IMR-90 (cell line): ENCODE measurements around the gene GSKIP.

Source experiments
- BHLHE40 ChIP-seq: fragments of 150-350 bp; IDR thresholded peaks from 2 replicates; pipeline ENCODE4 v1.6.1; 2016; ENCODE audit warnings: mild to moderate bottlenecking, low read depth, low read length
- FOS ChIP-seq: fragments of 150-350 bp; IDR thresholded peaks from 2 replicates; pipeline ENCODE4 v1.6.1; 2016; ENCODE audit warnings: low read depth, low read length
- MAFK ChIP-seq: IDR thresholded peaks from 2 replicates; pipeline ENCODE4 v1.6.1; 2012; ENCODE audit warnings: low read depth, low read length, improper control_type of control experiment
- POLR2A ChIP-seq: IDR thresholded peaks from 2 replicates; pipeline ENCODE4 v1.6.1; 2012; ENCODE audit warnings: mild to moderate bottlenecking, low read depth, low read length
- RAD21 ChIP-seq: IDR thresholded peaks from 2 replicates; pipeline ENCODE4 v1.6.1; 2012; ENCODE audit warnings: low read length, improper control_type of control experiment
- RCOR1 ChIP-seq: IDR thresholded peaks from 2 replicates; pipeline ENCODE4 v1.6.1; 2012; ENCODE audit warnings: mild to moderate bottlenecking, low read length, improper control_type of control experiment; ENCODE audit not compliant: insufficient replicate concordance
- RFX5 ChIP-seq: IDR thresholded peaks from 2 replicates; pipeline ENCODE4 v1.8.0; 2012; ENCODE audit warnings: low read depth, mild to moderate bottlenecking, low read length, moderate library complexity
- TF ChIP-seq, protein P1 (sequence below): conservative IDR thresholded peaks from 2 replicates; pipeline ENCODE4 v1.5.1; 2012; ENCODE audit warnings: mild to moderate bottlenecking, low read depth, low read length, improper control_type of control experiment
- TF ChIP-seq, protein P2 (sequence below): fragments of 150-350 bp; IDR thresholded peaks from 2 replicates; pipeline ENCODE4 v1.6.1; 2016; ENCODE audit warnings: low read depth, mild to moderate bottlenecking, low read length, moderate library complexity, borderline replicate concordance
- TF ChIP-seq, protein P3 (sequence below): fragments of 150-350 bp; IDR thresholded peaks from 2 replicates; pipeline ENCODE4 v1.6.1; 2017; ENCODE audit warnings: mild to moderate bottlenecking, antibody characterized with exemption, low read length, low read depth

DNA sequence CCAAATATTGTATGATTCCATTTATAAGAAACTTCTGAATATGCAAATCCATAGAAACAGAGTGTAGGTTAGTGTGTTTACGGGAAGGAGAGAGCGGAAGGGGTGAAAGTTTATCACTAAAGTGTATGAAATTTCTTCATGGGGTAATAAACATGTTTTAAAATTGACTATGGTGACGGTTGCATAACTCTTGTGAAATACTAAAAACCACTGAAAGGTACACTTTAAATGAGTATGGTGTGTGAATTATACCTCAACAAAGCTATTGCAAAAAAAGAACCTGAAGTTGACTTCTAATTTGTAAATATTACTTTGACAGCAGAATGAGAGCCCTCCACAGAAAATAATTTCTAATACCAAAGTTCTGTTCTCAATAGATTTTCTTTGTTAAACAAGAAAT lies 47.2 kb upstream of the GSKIP start:
- TF ChIP-seq POLR2A (no peak), RFX5 (no peak), RAD21 (no peak), FOS (no peak), BHLHE40 (no peak), MAFK (no peak), RCOR1 (no peak)
- TF ChIP-seq, protein P1, sequence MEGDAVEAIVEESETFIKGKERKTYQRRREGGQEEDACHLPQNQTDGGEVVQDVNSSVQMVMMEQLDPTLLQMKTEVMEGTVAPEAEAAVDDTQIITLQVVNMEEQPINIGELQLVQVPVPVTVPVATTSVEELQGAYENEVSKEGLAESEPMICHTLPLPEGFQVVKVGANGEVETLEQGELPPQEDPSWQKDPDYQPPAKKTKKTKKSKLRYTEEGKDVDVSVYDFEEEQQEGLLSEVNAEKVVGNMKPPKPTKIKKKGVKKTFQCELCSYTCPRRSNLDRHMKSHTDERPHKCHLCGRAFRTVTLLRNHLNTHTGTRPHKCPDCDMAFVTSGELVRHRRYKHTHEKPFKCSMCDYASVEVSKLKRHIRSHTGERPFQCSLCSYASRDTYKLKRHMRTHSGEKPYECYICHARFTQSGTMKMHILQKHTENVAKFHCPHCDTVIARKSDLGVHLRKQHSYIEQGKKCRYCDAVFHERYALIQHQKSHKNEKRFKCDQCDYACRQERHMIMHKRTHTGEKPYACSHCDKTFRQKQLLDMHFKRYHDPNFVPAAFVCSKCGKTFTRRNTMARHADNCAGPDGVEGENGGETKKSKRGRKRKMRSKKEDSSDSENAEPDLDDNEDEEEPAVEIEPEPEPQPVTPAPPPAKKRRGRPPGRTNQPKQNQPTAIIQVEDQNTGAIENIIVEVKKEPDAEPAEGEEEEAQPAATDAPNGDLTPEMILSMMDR: no peak
- TF ChIP-seq, protein P2, sequence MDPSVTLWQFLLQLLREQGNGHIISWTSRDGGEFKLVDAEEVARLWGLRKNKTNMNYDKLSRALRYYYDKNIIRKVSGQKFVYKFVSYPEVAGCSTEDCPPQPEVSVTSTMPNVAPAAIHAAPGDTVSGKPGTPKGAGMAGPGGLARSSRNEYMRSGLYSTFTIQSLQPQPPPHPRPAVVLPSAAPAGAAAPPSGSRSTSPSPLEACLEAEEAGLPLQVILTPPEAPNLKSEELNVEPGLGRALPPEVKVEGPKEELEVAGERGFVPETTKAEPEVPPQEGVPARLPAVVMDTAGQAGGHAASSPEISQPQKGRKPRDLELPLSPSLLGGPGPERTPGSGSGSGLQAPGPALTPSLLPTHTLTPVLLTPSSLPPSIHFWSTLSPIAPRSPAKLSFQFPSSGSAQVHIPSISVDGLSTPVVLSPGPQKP: no peak
- TF ChIP-seq, protein P3, sequence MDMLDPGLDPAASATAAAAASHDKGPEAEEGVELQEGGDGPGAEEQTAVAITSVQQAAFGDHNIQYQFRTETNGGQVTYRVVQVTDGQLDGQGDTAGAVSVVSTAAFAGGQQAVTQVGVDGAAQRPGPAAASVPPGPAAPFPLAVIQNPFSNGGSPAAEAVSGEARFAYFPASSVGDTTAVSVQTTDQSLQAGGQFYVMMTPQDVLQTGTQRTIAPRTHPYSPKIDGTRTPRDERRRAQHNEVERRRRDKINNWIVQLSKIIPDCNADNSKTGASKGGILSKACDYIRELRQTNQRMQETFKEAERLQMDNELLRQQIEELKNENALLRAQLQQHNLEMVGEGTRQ: no peak
